Smooth muscle cell (in vitro differentiated cells): ENCODE measurements around the gene RAB10. TPM values are rescaled to one million over a fixed set of nuclear protein-coding genes. Genes with fewer than 3 reads are reported as not detected.
"Not testable (repeated sequence)": the region's sequence is repeated elsewhere in the genome, so short reads cannot be mapped to it uniquely, and the experiment has no call there.

Experiments
- DNase-seq: peaks from one replicate; lab custom pipeline; 2025; ENCODE audit not compliant: unreplicated experiment; lab: John Stamatoyannopoulos, UW
- H2AFZ ChIP-seq: fragments of 200-600 bp; sonication (generic); 2 replicates; pipeline ENCODE4 v1.6.0; 2016; ENCODE audit warnings: antibody characterized with exemption, low read depth, mild to moderate bottlenecking
- H3F3A ChIP-seq: fragments of 200-600 bp; sonication (generic); 2 replicates; pipeline ENCODE4 v1.6.0; 2017; ENCODE audit warnings: antibody characterized with exemption, low read depth
- H3K27ac ChIP-seq: fragments of 200-600 bp; sonication (generic); 2 replicates; pipeline ENCODE4 v1.5.1; 2016; ENCODE audit warnings: low read depth, mild to moderate bottlenecking
- H3K27me3 ChIP-seq: fragments of 200-600 bp; sonication (generic); 2 replicates; pipeline ENCODE4 v1.6.1; 2016; ENCODE audit warnings: low read depth, mild to moderate bottlenecking
- H3K36me3 ChIP-seq: fragments of 200-600 bp; sonication (generic); 2 replicates; pipeline ENCODE4 v1.5.1; 2016; ENCODE audit warnings: low read depth
- H3K4me1 ChIP-seq: fragments of 200-600 bp; sonication (generic); 2 replicates; pipeline ENCODE4 v1.5.1; 2016; ENCODE audit warnings: low read depth
- H3K4me2 ChIP-seq: fragments of 200-600 bp; sonication (generic); 2 replicates; pipeline ENCODE4 v1.6.0; 2016; ENCODE audit warnings: mild to moderate bottlenecking
- H3K4me3 ChIP-seq: fragments of 200-600 bp; sonication (generic); 2 replicates; pipeline ENCODE4 v1.5.1; 2016; ENCODE audit warnings: mild to moderate bottlenecking
- H3K79me2 ChIP-seq: fragments of 200-600 bp; sonication (generic); 2 replicates; pipeline ENCODE4 v1.6.0; 2016; ENCODE audit warnings: low read depth, mild to moderate bottlenecking
- H3K9ac ChIP-seq: fragments of 200-600 bp; sonication (generic); 2 replicates; pipeline ENCODE4 v1.6.0; 2016; ENCODE audit warnings: low read depth
- H3K9me3 ChIP-seq: fragments of 200-600 bp; sonication (generic); replicated peaks from 2 replicates; pipeline ENCODE4 v1.5.1; 2016; ENCODE audit warnings: low read depth
- H4K20me1 ChIP-seq: fragments of 200-600 bp; sonication (generic); 2 replicates; pipeline ENCODE4 v1.6.0; 2016; ENCODE audit warnings: low read depth
- WGBS: methylation state at CpG from one replicate; pipeline ENCODE4 v1.1.7; 2016; ENCODE audit warnings: low lambda C conversion rate; 5-methylcytosine and 5-hydroxymethylcytosine counted together
- polyA plus RNA-seq: library from polyadenylated mRNA; unstranded; fragments of >200 nt; fragmentation: Nextera tagmentation; extraction: Ambion mirVana; gene quantifications from 2 replicates; pipeline ENCODE4 v1.2.1, GENCODE V29; 2016
- total RNA-seq: library from RNA; depleted of rRNA; stranded (reverse); fragments of >200 nt; gene quantifications from 2 replicates; pipeline ENCODE4 v1.2.3, GENCODE V29; 2014
- TF ChIP-seq, protein P1 (sequence below): fragments of 200-600 bp; sonication (generic); IDR thresholded peaks from 2 replicates; pipeline ENCODE4 v1.5.1; 2017; ENCODE audit warnings: borderline replicate concordance, mild to moderate bottlenecking, antibody characterized with exemption; ENCODE audit not compliant: insufficient read depth, poor library complexity, severe bottlenecking

Gene RAB10
- total and polyA plus RNA-seq, 2 experiments from 2014 or later, result 101 to 149 TPM

DNA sequence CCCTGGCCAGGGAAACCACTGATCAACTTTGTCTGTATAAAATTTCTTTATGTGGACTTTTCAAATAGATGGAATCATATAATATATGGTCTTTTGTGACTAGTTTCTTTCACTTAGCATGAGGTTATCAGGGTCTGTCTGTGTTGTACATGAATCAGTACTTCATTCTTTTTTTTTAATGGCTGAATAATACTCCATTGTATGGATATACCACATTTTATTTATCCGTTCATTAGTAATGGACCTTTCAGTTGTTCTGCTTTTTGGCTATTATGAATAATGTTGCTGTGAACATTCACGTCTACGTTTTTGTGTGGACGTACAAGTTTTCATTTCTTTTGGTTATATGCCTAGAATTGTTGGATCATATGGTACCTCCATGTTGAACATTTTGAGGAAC is 69.9 kb downstream of the RAB10 start:
- Histone ChIP-seq H2AFZ (no peak overlapping the region), H3K4me1 (no peaks in the 10 kb centered on the region), H3K79me2 (peaks cover 87% of the 10 kb centered on the region), H3K27ac (no peak overlapping the region), H3K4me2 (no peak overlapping the region), H3K9ac (no peak overlapping the region), H3K9me3 (no peaks in the 10 kb centered on the region), H4K20me1 (peaks cover 97% of the 10 kb centered on the region), H3K36me3 (no peaks in the 10 kb centered on the region), H3K4me3 (no peak overlapping the region), H3K27me3 (no peaks in the 10 kb centered on the region), H3F3A (no peaks in the 10 kb centered on the region)
- whole genome bisulfite sequencing, result over 99% methylated on average over 4 of the region's 4 CpGs
- TF ChIP-seq, protein P1, sequence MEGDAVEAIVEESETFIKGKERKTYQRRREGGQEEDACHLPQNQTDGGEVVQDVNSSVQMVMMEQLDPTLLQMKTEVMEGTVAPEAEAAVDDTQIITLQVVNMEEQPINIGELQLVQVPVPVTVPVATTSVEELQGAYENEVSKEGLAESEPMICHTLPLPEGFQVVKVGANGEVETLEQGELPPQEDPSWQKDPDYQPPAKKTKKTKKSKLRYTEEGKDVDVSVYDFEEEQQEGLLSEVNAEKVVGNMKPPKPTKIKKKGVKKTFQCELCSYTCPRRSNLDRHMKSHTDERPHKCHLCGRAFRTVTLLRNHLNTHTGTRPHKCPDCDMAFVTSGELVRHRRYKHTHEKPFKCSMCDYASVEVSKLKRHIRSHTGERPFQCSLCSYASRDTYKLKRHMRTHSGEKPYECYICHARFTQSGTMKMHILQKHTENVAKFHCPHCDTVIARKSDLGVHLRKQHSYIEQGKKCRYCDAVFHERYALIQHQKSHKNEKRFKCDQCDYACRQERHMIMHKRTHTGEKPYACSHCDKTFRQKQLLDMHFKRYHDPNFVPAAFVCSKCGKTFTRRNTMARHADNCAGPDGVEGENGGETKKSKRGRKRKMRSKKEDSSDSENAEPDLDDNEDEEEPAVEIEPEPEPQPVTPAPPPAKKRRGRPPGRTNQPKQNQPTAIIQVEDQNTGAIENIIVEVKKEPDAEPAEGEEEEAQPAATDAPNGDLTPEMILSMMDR, result no peak
- no peak for DNase-seq

DNA sequence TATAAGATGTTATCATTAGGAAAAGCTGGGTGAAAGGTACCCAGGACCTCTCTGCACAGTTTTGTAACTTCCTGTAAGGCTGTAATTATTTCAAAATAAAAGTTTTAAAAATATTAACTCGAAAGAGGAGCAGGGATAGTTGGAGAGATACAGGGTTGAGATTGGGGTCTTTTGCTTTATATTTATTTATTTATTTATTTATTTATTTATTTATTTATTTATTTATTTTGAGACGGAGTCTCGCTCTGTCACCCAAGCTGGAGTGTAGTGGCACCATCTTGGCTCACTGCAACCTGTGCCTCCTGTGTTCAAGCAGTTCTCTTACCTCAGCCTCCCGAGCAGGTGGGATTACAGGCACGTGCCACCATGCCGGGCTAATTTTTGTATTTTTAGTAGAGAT is 74.8 kb downstream of the RAB10 start:
- peaks cover 85% of the 10 kb centered on the region for H3K79me2 ChIP-seq
- H3K4me1 ChIP-seq, H3K4me3 ChIP-seq, H3K9ac ChIP-seq, DNase-seq, H2AFZ ChIP-seq, H3K27me3 ChIP-seq, H3K4me2 ChIP-seq, H3F3A ChIP-seq, H3K9me3 ChIP-seq, H3K27ac ChIP-seq: not testable (repeated sequence)
- peaks cover 73% of the 10 kb centered on the region for H4K20me1 ChIP-seq
- peaks cover 11% of the 10 kb centered on the region for H3K36me3 ChIP-seq
- WGBS, result 99% methylated on average over 6 of the region's 6 CpGs

DNA sequence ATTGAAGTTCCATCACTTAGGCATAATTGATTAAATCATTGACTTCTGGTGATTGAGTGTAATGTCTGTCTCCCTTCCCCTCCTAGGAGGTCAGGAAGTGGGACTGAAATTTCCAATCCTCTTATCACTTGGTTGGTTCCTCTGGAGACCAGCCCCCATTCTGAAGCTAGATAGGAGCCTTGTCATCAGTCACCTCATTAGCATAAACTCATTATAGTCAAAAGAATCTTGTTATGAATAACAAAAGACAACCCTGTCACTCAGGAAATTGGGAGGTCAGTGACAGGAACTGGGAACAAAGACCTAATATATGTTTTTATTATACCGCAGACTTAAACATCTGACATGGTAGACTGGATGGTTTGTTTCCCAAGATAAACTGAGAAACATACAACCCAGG is 78.3 kb downstream of the RAB10 start:
- WGBS, result 91% methylated on average over 1 of the region's 1 CpG
- Histone ChIP-seq H3K4me1 (no peaks in the 10 kb centered on the region), H3K9me3 (no peaks in the 10 kb centered on the region), H3K27ac (no peak overlapping the region), H3K9ac (no peak overlapping the region), H3K4me2 (no peak overlapping the region), H3K79me2 (peaks cover 66% of the 10 kb centered on the region), H3F3A (no peaks in the 10 kb centered on the region), H3K27me3 (no peaks in the 10 kb centered on the region), H3K36me3 (peaks cover 11% of the 10 kb centered on the region), H3K4me3 (no peak overlapping the region), H2AFZ (no peak overlapping the region), H4K20me1 (peaks cover 63% of the 10 kb centered on the region)
- no peak for DNase-seq
- TF ChIP-seq, protein P1, result no peak

DNA sequence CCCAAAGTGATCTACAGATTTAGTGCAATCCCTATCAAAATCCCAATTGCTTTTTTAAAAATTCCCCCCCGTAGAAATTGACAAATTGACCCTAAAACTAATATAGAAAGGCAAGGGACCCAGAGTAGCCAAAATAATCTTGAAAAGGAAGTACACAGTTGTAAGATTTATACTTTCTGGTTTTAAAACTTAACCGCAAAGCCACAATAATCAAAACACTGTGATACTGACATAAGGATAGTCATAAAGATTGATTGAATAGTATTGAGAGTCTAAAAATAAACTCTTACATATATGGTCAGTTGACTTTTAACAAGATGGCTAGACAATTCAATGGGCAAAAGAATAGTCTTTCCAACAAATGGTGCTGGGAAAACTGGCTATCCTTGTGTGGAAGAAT is 80.3 kb downstream of the RAB10 start:
- Histone ChIP-seq H3K9me3 (no peaks in the 10 kb centered on the region), H3K4me3 (no peak overlapping the region), H3K79me2 (peaks cover 67% of the 10 kb centered on the region), H2AFZ (no peak overlapping the region), H3K36me3 (peaks cover 11% of the 10 kb centered on the region), H3K27me3 (no peaks in the 10 kb centered on the region), H3K9ac (no peak overlapping the region), H4K20me1 (peaks cover 61% of the 10 kb centered on the region), H3K27ac (no peak overlapping the region), H3F3A (no peaks in the 10 kb centered on the region), H3K4me2 (no peak overlapping the region), H3K4me1 (no peaks in the 10 kb centered on the region)
- DNase-seq, result no peak
- WGBS, result 97% methylated on average over 2 of the region's 2 CpGs
- TF ChIP-seq, protein P1, result no peak
